ENCODE data around the gene HSDL2. TPM values are rescaled to one million over a fixed set of nuclear protein-coding genes. Genes with fewer than 3 reads are reported as not detected.
"Not testable (repeated sequence)": the region's sequence is repeated elsewhere in the genome, so short reads cannot be mapped to it uniquely, and the experiment has no call there.

Gene HSDL2
- total and polyA plus RNA-seq, 10 of the 15 experiments (the other 5 are each of a cell fraction or from before 2014, with no cell fraction given) = 20.9 to 46.1 (median 27.0) TPM

DNA sequence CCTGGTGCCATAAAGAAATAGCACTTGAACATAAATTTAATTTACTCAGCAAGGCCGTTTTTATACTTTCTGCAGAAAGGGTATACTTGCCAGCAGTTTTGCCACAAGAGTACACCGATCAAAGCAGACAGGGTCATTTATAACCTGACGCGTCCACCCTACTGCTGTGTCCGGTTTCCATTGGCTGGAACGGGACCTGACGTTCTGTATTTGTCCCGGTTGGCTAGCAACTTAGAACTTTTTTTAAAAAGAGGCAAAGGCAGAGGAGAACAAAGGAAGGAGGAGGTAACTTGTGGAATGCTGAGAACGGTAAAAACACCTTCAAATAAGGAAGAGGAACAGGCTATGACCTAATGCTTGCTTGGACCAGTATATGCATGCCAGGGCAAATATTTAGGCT, 33.8 kb downstream of the HSDL2 start:
- in situ Hi-C loops (cut with MboI); H2AFZ ChIP-seq (ENCODE audit: control insufficient read depth, low read depth, low read length); POLR2A ChIA-PET; RAD21 ChIA-PET (ENCODE audit: unreplicated experiment); H3K9ac ChIP-seq (ENCODE audit: control insufficient read depth, insufficient read depth, low read length); H3K36me3 ChIP-seq (ENCODE audit: control insufficient read depth in 2 of 2, insufficient read depth in 2 of 2, low read length in 1 of 2); H3K9me3 ChIP-seq (replicated peaks; ENCODE audit: control insufficient read depth, insufficient read depth, low read length); ATAC-seq; H4K20me1 ChIP-seq (ENCODE audit: control insufficient read depth, insufficient read depth); H3K27ac ChIP-seq (ENCODE audit: control insufficient read depth, insufficient read depth); H3K4me2 ChIP-seq (ENCODE audit: control insufficient read depth, insufficient read depth); H3K4me1 ChIP-seq (ENCODE audit: control insufficient read depth, insufficient read depth, low read length); FAIRE-seq; H3K27me3 ChIP-seq (replicated peaks in 1 of 2; ENCODE audit: control insufficient read depth in 2 of 2, insufficient read depth in 2 of 2, low read length in 1 of 2); BruUV-seq (replicated peaks); H3K4me3 ChIP-seq; H3K79me2 ChIP-seq (ENCODE audit: control insufficient read depth, insufficient read depth, low read length); DNase-seq (ENCODE audit: low read depth, low spot score); intact Hi-C loops (cut with micrococcal nuclease; ENCODE audit: unreplicated experiment): not testable (repeated sequence)
- WGBS (ENCODE audit: insufficient coverage, insufficient replicate concordance, low lambda C conversion rate, missing lambda C conversion rate) = 99% methylated on average over 8 of the region's 9 CpGs
- CTCF ChIA-PET = interaction anchor here (1.1 kb wide), 1 partner anchor 379 kb away, joined by 3 read pairs; no protein-coding TSS in a partner anchor
- SMC1A ChIA-PET (ENCODE audit: uncharacterized antibody, unreplicated experiment) = interaction anchor here (1.6 kb wide), 1 partner anchor 53 kb away, joined by 3 read pairs; no protein-coding TSS in a partner anchor

DNA sequence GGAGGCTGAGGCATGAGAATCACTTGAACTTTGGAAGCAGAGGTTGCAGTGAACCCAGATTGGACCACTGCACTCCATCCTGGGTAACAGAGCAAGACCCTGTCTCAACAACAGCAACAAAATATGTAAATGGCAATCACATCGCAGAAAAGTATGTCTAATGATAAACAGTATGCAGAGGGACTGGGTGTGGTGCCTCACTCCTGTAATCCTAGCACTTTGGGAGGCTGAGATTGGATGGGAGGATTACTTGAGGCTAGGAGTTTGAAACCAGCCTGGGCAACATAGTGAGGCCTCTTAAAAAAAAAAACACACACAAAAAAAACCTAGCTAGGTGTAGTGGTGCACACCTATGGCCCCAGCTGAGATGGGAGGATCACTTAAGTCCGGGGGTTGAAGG, 40.3 kb downstream of the HSDL2 start:
- BruUV-seq (replicated peaks) = no TSS peak
- no peak for TF ChIP-seq ZSCAN29 (IDR thresholded peaks at IDR 0.05)
- no peak for TF ChIP-seq MXI1 (IDR thresholded peaks at IDR 0.05; ENCODE audit: low read depth, low read length)
- TF ChIP-seq SUZ12 (IDR thresholded peaks at IDR 0.05; ENCODE audit: unreplicated experiment) = no peak
- TF ChIP-seq LARP7 (IDR thresholded peaks at IDR 0.05) = no peak
- TF ChIP-seq JUNB (IDR thresholded peaks at IDR 0.05) = no peak
- TF ChIP-seq GATAD2B (conservative IDR thresholded peaks at IDR 0.05; ENCODE audit: low read depth) = no peak
- TF ChIP-seq RCOR1 (conservative IDR thresholded peaks at IDR 0.05; ENCODE audit: low read depth, low read length) = no peak
- no peak for TF ChIP-seq MLLT1 (IDR thresholded peaks at IDR 0.05)
- TF ChIP-seq EP300 (IDR thresholded peaks at IDR 0.05; ENCODE audit: borderline replicate concordance in 1 of 2, control insufficient read depth in 1 of 2, low read depth in 2 of 2, low read length in 2 of 2) = no peak
- TF ChIP-seq NRF1 (conservative IDR thresholded peaks at IDR 0.05; ENCODE audit: low read depth, low read length) = no peak
- no peak for TF ChIP-seq CUX1 (IDR thresholded peaks at IDR 0.05; ENCODE audit: insufficient replicate concordance, low read depth, low read length)
- no peak for TF ChIP-seq SMARCA5 (IDR thresholded peaks at IDR 0.05)

More for the DNA sequence above, 40.3 kb downstream of the HSDL2 start:
- in situ Hi-C loops (cut with MboI) = no loop called here
- H3K4me2 ChIP-seq (ENCODE audit: control insufficient read depth, insufficient read depth) = no peak overlapping the region
- no peaks in the 10 kb centered on the region for H3K9me3 ChIP-seq (replicated peaks; ENCODE audit: control insufficient read depth, insufficient read depth, low read length)
- FAIRE-seq (no peak), DNase-seq (ENCODE audit: low read depth, low spot score) (no peak), ATAC-seq (no peak)
- 97% methylated on average over 2 of the region's 2 CpGs for WGBS (ENCODE audit: insufficient coverage, insufficient replicate concordance, low lambda C conversion rate, missing lambda C conversion rate)
- H2AFZ ChIP-seq (ENCODE audit: control insufficient read depth, low read depth, low read length) = no peak overlapping the region
- H4K20me1 ChIP-seq (ENCODE audit: control insufficient read depth, insufficient read depth) = no peaks in the 10 kb centered on the region; the same call in 1 of the 2 replicates
- H3K27me3 ChIP-seq (replicated peaks in 1 of 2; ENCODE audit: control insufficient read depth in 2 of 2, insufficient read depth in 2 of 2, low read length in 1 of 2) = no peaks in the 10 kb centered on the region
- RAD21 ChIA-PET (ENCODE audit: unreplicated experiment) = no interaction called here
- H3K79me2 ChIP-seq (ENCODE audit: control insufficient read depth, insufficient read depth, low read length) = no peaks in the 10 kb centered on the region
- CTCF ChIA-PET = no interaction called here
- no peaks in the 10 kb centered on the region for H3K4me1 ChIP-seq (ENCODE audit: control insufficient read depth, insufficient read depth, low read length)
- no peak overlapping the region for H3K4me3 ChIP-seq
- POLR2A ChIA-PET = no interaction called here
- H3K9ac ChIP-seq (ENCODE audit: control insufficient read depth, insufficient read depth, low read length) = no peak overlapping the region
- no peak overlapping the region for H3K27ac ChIP-seq (ENCODE audit: control insufficient read depth, insufficient read depth)
- SMC1A ChIA-PET (ENCODE audit: uncharacterized antibody, unreplicated experiment) = no interaction called here
- H3K36me3 ChIP-seq (ENCODE audit: control insufficient read depth in 2 of 2, insufficient read depth in 2 of 2, low read length in 1 of 2) = no peaks in the 10 kb centered on the region; a peak in 1 of 4 replicates
- intact Hi-C loops (cut with micrococcal nuclease; ENCODE audit: unreplicated experiment) = no loop called here
